Fibroblast of lung (primary cell): ENCODE results near the gene DPP6. TPM values are rescaled to one million over a fixed set of nuclear protein-coding genes. Genes with fewer than 3 reads are reported as not detected.

Experiments used
- DNase-seq, 2 donors: peaks; one replicate each; pipeline versions ENCODE4 v3.0.0 to v3.0.0-alpha.2; 2010; ENCODE audit warnings: low read depth in 2 of 2
- H2AFZ ChIP-seq: 2 replicates; pipeline ENCODE4 v1.5.1; 2012; ENCODE audit warnings: low read length, control low read depth, inconsistent platforms
- H3K27ac ChIP-seq: 2 replicates; pipeline ENCODE4 v1.5.1; 2011; ENCODE audit warnings: low read length, control low read depth; ENCODE audit not compliant: insufficient read depth
- H3K27me3 ChIP-seq: 2 replicates; pipeline ENCODE4 v1.5.1; 2011; ENCODE audit warnings: mild to moderate bottlenecking, low read length; ENCODE audit not compliant: control insufficient read depth, insufficient read depth
- H3K36me3 ChIP-seq: 2 replicates; pipeline ENCODE4 v1.5.1; 2011; ENCODE audit warnings: low read length; ENCODE audit not compliant: control insufficient read depth, insufficient read depth
- H3K4me1 ChIP-seq: 2 replicates; pipeline ENCODE4 v1.5.1; 2011; ENCODE audit warnings: low read length; ENCODE audit not compliant: control insufficient read depth, insufficient read depth; ENCODE audit errors: extremely low read depth
- H3K4me2 ChIP-seq: 2 replicates; pipeline ENCODE4 v1.5.1; 2011; ENCODE audit warnings: low read length, control low read depth; ENCODE audit not compliant: insufficient read depth; ENCODE audit errors: extremely low read depth
- H3K4me3 ChIP-seq, 4 experiments: fragments of 200-600 bp in 1 of 4; sonication (generic) in 1 of 4; replicated peaks in 1 of 4; 2 replicates each; pipeline ENCODE4 v1.5.1; 2011 to 2016; ENCODE audit warnings: low read length in 4 of 4, low read depth in 3 of 4, mild to moderate bottlenecking in 3 of 4, control low read depth in 2 of 4, inconsistent platforms in 1 of 4, mixed read lengths in 1 of 4; ENCODE audit not compliant: insufficient read depth in 1 of 4; ENCODE audit errors: control extremely low read depth in 1 of 4
- H3K79me2 ChIP-seq: 2 replicates; pipeline ENCODE4 v1.5.1; 2012; ENCODE audit warnings: mild to moderate bottlenecking, low read length, inconsistent platforms; ENCODE audit not compliant: control insufficient read depth, insufficient read depth
- H3K9ac ChIP-seq: 2 replicates; pipeline ENCODE4 v1.5.1; 2011; ENCODE audit warnings: mild to moderate bottlenecking, low read length, control low read depth; ENCODE audit not compliant: insufficient read depth
- H3K9me3 ChIP-seq: 2 replicates; pipeline ENCODE4 v1.5.1; 2012; ENCODE audit warnings: low read depth, low read length; ENCODE audit not compliant: control insufficient read depth, insufficient read depth
- H4K20me1 ChIP-seq: 2 replicates; pipeline ENCODE4 v1.5.1; 2011; ENCODE audit warnings: low read length; ENCODE audit not compliant: control insufficient read depth, insufficient read depth; ENCODE audit errors: extremely low read depth
- EZH2 ChIP-seq: IDR thresholded peaks from 2 replicates; pipeline ENCODE4 v1.5.1; 2012; ENCODE audit warnings: low read length, control low read depth, mild to moderate bottlenecking; ENCODE audit errors: missing control alignments
- polyA plus RNA-seq, 2 donors: library from polyadenylated mRNA; depleted of rRNA in 1 of 2; stranded (reverse) in 1 of 2; unstranded in 1 of 2; fragments of >200 nt; gene quantifications; 2 replicates each; pipeline ENCODE4 v1.2.1, GENCODE V29; 2011 to 2012; ENCODE audit warnings: missing spikeins in 1 of 2
- total RNA-seq: library from RNA; depleted of rRNA; stranded (reverse); fragments of >200 nt; gene quantifications from 2 replicates; pipeline ENCODE4 v1.2.1, GENCODE V29; 2014
- TF ChIP-seq, protein P1 (sequence below), 2 donors: IDR thresholded peaks in 1 of 2; conservative IDR thresholded peaks in 1 of 2; 1 replicate in 1 of 2; 2 replicates in 1 of 2; pipeline ENCODE4 v1.5.1; 2011 to 2012; ENCODE audit warnings: low read length in 2 of 2, control low read depth in 1 of 2, inconsistent platforms in 1 of 2, low read depth in 1 of 2, mild to moderate bottlenecking in 1 of 2

The DPP6 gene
- total and polyA plus RNA-seq, 2 donors (not counting 1 experiment from before 2014, with no cell fraction given): not detected

DNA sequence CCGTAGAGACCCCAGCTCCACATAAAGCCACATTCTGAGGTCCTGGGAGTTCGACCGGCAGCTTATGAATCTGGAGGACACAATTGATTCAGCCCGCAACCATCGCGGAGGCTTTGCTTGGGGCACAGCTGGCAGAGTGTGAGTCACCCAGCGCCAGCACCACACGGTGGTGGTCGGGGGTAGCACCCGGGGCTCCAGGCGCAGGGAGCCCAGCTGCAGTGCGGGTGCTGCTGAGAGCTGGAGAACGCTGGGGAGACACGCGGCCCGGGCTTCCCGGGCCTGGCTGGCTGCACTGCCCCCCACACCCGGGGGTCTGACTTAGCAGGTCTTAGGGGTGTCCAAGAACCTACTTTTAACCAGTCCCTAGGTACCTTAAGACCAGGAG lies 862.8 kb downstream of the DPP6 start:
- Histone ChIP-seq H3K4me2 (no peak overlapping the region), H3K27ac (no peak overlapping the region), H3K4me1 (no peaks in the 10 kb centered on the region), H3K9me3 (no peaks in the 10 kb centered on the region), H3K27me3 (no peaks in the 10 kb centered on the region), H3K4me3 (no peak overlapping the region), H3K36me3 (no peaks in the 10 kb centered on the region), H3K79me2 (no peaks in the 10 kb centered on the region), H2AFZ (no peak overlapping the region), H3K9ac (no peak overlapping the region), H4K20me1 (no peaks in the 10 kb centered on the region)
- DNase-seq: no peak
- TF ChIP-seq, protein P1, sequence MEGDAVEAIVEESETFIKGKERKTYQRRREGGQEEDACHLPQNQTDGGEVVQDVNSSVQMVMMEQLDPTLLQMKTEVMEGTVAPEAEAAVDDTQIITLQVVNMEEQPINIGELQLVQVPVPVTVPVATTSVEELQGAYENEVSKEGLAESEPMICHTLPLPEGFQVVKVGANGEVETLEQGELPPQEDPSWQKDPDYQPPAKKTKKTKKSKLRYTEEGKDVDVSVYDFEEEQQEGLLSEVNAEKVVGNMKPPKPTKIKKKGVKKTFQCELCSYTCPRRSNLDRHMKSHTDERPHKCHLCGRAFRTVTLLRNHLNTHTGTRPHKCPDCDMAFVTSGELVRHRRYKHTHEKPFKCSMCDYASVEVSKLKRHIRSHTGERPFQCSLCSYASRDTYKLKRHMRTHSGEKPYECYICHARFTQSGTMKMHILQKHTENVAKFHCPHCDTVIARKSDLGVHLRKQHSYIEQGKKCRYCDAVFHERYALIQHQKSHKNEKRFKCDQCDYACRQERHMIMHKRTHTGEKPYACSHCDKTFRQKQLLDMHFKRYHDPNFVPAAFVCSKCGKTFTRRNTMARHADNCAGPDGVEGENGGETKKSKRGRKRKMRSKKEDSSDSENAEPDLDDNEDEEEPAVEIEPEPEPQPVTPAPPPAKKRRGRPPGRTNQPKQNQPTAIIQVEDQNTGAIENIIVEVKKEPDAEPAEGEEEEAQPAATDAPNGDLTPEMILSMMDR (conservative IDR thresholded peaks at IDR 0.05 in 1 of 2, IDR thresholded peaks at IDR 0.05 in 1 of 2; ENCODE audit: low read depth in 1 of 2, low read length in 2 of 2): no peak
- TF ChIP-seq EZH2: no peak

DNA sequence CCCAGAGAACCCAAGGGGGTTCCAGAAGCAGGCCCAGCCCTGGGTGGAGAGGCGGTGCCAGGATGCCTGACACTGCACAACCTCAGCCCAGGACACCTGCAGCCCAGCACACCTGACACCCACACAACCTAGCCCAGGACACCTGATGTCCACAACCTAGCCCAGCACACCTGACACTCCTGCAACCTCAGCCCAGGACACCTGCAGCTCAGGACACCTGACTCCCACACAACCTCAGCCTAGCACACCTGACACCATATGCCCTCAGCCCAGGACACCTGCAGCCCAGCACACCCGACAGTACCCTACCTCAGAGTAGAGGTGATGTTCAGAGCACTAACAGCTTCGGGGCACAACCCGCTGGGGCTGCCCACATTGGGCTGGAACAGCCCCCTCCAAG lies 863.4 kb downstream of the DPP6 start:
- Histone ChIP-seq H3K27ac (no peak overlapping the region), H3K4me2 (no peak overlapping the region), H3K4me3 (no peak overlapping the region), H2AFZ (no peak overlapping the region), H3K9me3 (no peaks in the 10 kb centered on the region), H3K36me3 (no peaks in the 10 kb centered on the region), H3K79me2 (no peaks in the 10 kb centered on the region), H4K20me1 (no peaks in the 10 kb centered on the region), H3K27me3 (no peaks in the 10 kb centered on the region), H3K9ac (no peak overlapping the region), H3K4me1 (no peaks in the 10 kb centered on the region)
- no peak for TF ChIP-seq EZH2
- TF ChIP-seq, protein P1 (conservative IDR thresholded peaks at IDR 0.05 in 1 of 2, IDR thresholded peaks at IDR 0.05 in 1 of 2; ENCODE audit: low read depth in 1 of 2, low read length in 2 of 2): no peak
- no peak for DNase-seq

DNA sequence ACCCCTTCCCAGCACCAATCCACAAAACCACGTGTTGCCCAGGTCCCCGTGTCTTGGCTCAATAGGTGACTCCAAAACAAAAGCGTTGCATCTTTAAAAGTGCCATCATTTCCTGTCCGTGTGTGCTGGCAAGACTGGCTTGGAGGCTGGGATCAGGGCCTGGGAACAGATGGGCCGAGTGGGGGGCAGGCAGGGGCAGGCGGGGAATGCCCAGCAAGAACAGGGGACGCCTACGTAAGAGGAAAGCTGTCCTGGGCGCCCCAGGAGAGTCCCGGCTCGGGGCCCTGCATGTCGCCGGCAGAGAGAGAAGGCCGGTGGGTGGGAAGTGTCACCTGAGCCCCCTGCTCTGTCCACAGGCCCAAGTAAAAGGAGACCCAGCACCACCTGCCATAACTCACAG lies 864.2 kb downstream of the DPP6 start:
- H3K4me3 ChIP-seq: no peak overlapping the region
- no peak for TF ChIP-seq EZH2
- TF ChIP-seq, protein P1 (conservative IDR thresholded peaks at IDR 0.05 in 1 of 2, IDR thresholded peaks at IDR 0.05 in 1 of 2; ENCODE audit: low read depth in 1 of 2, low read length in 2 of 2): no peak
- H3K27me3 ChIP-seq: no peaks in the 10 kb centered on the region
- no peaks in the 10 kb centered on the region for H3K4me1 ChIP-seq
- H3K4me2 ChIP-seq: no peak overlapping the region
- H3K27ac ChIP-seq: no peak overlapping the region
- H3K9me3 ChIP-seq: no peaks in the 10 kb centered on the region
- no peaks in the 10 kb centered on the region for H4K20me1 ChIP-seq
- no peaks in the 10 kb centered on the region for H3K36me3 ChIP-seq
- H2AFZ ChIP-seq: no peak overlapping the region
- H3K9ac ChIP-seq: no peak overlapping the region
- DNase-seq: no peak
- no peaks in the 10 kb centered on the region for H3K79me2 ChIP-seq
